Hematopoietic multipotent progenitor cell treated with erythropoietin and hydrocortisone succinate and interleukin-3 and kit ligand, for 6 days (in vitro differentiated cells): ENCODE results near the gene ROBO4.

Experiments used
- DNase-seq: peaks from one replicate; pipeline ENCODE4 v3.0.0-alpha.2; 2015

The ROBO4 gene

DNA sequence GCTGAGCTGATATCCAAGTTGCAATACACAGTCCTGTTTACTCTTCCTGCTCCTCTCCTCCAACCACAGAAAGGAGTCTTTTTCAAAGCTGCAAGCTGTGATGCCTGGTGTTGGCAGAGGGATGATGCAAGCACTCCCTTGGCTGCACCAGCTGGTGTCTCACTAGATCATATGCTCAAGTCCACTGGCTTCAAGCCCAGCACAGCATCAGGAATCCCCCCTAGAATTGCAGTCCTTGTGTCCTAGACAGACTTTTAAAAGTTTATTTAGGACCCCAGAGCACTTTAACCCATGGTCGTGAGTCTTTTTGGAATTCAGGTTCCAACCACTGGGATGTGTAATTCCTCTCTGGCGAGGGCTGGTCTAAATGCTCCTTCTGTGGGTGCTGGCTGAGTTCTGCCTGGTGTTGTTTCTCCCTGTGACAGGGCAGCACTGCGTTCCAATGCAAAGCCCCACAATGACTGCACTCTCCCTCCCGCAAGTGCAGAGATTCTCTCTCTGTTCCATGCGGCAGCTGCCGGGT, 19.5 kb upstream of the ROBO4 start:
- DNase-seq: no peak

DNA sequence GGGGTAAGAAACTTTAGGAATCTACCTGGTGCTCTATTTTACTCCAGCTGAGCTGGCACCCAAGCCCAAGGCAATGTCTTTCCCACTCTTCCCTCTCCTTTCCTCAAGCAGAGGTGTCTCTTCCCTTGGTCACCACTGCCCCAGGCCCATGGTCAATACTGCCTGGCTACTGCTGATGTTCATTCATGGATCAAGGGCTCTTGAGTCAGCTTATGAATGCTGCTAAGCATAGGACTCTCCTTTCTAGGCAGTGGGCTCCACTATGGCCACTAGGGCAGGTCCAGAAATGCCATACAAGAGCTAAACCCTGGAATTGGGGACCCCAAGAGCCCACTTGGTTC, 18.7 kb upstream of the ROBO4 start:
- no peak for DNase-seq

DNA sequence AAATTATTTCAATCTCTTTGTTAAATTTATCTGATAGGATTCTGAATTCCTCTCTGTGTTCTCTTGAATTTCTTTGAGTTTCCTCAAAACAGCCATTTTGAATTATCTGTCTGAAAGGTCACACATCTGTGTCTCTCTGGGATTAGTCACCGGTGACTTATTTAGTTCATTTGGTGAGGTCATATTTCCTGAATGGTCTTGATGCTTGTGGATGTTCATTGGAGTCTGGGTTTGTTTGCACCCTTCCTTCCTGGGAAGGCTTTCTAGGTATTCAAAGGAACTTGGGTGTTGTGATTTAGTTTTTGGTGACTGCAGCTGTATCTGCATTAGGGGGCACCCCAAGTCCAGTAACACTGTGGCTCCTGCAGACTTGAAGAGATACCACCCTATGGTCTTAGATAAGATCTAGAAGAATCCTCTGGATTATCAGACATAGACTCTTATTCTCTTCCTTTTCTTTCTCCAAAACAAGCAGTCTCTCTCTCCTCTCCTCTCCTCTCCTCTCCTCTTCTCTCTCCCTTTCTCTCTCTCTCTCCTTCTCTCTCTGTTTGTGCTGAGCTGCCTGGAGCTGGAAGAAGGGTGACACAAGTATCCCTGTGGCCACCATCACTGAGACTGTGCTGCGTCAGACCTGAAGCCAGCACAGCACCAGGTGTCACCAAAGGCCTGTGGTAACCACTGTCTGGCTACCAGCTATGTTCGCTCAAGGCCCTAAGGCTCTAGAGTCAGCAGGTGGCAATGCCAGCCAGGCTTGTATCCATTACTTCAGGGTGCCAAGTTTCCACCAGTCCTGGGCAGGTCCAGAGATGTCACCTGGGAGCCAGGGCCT, 18.1 kb upstream of the ROBO4 start:
- DNase-seq: no peak

DNA sequence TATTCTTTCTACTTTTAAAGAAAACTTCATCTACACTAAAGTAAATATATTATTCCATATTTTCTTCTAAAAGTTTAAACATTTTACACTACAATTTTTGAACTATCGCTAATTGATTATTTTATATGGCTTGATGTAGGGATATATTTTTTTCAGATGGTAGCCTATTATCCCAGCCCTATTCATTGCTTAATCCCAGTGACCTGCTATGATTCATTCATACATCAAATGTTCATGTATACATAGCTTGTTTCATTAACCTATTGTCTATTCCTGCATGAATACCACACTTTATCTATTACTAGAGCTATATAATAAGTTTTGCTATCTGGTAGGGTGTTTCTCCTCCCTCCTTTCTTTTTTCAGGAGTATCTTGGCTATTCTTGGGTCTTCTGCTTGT, 5.0 kb upstream of the ROBO4 start:
- no peak for DNase-seq

DNA sequence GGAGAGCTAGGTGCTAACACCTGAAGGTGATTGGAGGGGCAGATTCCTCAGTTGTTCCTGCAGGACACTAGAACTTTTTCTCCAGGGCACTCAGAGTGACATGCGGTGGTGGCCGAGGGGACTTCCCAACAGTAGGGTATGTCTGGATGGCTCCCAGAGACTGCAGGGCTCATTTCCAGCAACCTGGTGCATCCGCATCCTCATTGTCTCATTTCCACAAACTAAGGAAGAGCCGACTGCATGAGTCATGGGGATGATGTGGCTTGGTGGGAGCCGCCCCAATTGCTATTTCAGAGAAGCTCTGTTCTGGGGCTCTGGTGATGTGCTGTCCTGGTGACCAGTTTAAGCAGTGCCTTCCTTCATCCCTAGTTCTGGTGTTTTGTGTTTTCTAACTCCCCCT, 2.8 kb upstream of the ROBO4 start:
- DNase-seq: no peak

DNA sequence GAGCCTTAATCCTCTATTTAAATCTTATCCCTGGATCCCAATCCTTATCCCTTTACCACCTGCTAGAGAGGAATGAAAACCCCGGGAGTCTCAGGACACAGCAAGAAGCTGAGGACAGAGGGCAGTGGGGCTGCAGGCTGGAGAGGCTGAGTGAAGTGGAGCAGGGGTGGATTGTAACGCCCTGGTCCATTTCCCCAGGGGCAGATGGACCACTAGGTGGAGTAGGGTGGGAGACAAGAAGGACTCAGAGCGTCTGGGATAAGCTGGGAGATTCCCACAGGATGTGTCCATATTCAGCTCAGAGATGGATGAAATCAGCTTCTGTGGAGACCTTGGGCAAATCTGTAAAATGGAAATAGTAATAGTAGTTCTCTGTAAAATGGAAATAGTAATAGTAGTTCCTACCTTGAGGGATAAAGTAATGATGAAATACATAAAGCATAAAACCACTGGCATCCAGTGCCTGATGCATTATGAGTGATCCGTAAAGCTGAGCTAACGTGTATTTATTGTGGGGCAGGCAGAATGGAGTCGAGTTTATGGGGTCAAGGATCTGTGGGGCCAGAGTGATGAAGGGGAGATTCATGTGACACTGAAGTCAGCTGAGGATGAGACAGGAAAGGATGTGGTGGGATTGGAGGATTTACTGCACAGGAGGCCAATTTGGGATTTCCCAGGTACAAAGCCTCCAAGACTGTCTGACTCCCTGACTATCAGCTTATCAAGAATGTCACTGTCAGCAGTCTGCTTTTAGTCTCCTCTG, 1.9 kb upstream of the ROBO4 start:
- DNase-seq: no peak

DNA sequence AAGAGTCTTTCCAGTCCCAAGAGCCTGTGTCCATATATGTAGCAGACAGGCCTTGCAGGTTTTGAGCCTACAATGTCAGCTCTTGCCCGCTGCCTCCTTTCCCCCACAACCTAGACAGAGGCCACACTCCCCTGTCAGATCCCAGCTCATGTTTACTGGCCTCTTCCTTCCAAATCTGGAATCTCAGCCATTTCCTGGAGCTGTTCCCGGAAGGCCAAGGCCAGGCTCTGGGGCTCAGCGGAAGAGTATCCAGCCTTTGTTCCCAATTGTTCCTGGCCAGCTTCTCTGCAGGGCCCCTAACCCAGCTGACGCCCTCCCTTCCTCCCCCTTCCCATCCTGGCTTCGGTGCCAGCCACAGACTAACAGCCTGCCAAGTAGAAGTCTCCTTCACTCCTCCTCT, 1.0 kb upstream of the ROBO4 start:
- no peak for DNase-seq

DNA sequence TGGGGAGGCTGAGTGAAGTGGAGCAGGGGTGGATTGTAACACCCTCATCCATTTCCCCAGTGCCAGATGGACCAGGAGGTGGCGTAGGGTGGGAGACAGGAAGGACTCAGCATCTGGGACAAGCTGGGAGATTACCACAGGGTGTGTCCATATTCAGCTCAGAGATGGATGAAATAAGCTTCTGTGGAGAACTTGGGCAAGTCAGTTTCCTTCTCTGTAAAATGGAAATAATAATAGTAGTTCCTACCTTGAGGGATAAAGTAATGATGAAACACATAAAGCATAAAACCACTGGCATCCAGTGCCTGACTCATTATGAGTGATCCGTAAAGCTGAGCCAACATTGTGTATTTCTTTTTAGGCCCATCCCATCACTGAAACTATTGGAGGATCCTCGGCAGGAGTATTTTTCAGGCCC, 607 bp upstream of the ROBO4 start:
- DNase-seq: no peak

DNA sequence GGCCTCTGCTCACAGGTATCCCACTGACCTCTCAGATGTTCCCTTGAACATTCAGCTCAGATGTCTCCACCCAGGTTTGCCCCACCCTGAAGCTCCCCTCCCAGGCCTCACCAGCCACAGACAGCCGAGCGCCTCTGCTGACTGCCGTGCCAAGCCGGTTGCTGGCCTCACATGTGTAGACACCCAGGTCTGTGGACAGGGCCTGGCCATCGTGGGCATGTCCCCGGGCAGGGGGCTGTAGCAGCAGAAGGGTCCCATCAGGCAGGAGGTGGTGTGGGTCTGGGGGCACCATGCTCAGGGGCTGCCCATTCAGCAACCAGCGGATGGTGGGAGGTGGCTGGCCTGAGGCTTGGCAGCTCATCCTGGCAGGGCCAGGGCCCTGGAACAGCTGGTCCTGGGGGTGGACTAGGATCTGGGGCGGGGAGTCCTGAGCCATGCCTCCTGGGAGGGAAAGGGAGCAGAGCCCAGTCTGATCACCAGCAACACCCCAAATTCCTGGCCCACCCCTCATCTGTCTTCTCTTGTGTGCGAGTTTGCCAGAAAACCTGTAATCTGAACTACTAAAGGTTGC, 759 bp downstream of the ROBO4 start:
- no peak for DNase-seq

DNA sequence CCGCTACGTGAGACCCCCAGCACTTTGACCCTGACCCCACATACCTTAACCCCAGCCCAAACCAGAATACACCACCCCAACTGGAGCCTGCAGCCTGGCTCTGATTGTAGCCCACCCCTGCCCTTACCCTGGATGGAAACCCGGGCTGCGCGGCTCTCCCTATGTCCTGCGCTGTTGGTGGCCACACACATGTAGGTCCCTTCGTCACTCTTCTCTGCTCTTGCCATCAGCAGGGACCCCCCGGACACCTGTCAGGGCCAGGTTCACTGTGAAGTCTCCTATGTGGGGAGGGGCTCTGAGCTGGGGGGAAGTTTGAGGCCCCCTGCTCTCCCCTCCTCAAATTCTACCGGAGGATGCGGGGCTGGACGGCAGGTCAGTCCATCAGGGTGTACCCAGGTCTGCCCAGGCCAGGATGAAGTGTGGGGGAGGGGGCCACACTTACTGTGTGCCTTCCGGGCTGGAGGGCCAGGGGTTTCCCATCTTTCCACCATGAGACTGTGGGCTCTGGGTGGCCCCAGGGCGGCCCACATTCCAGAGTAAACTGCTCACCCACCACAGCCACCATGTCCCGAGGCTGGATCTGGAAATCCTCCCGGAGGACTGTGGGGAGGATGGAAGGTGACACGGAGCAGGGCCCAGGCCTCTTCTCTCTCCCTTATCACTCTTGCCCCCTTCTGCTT, 1.5 kb downstream of the ROBO4 start:
- no peak for DNase-seq

DNA sequence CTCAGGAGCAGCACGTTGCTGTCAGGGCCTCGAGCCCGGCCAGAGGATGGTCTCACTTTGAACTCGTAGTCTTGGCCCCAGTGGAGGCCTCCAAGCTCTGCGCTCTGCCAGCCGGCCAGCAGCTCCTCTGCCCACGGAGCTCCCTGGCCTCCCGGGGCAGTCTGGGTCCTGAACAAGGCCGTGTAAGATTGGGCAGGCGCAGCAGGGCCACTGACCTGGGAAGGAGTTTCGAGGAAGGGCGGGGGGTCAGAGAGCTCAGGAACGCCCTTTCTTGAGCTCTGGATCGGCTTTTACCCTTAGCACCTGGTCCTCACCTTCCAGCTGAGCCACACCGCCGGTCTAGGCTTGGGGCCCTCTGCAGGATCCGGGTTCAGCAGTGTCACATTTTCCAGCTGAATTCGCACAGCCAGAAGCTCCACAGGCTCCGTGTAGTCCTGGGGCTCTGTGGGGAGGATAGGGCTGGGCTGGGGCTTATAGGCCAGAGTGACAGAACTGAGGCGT, 2.1 kb downstream of the ROBO4 start:
- DNase-seq: no peak

DNA sequence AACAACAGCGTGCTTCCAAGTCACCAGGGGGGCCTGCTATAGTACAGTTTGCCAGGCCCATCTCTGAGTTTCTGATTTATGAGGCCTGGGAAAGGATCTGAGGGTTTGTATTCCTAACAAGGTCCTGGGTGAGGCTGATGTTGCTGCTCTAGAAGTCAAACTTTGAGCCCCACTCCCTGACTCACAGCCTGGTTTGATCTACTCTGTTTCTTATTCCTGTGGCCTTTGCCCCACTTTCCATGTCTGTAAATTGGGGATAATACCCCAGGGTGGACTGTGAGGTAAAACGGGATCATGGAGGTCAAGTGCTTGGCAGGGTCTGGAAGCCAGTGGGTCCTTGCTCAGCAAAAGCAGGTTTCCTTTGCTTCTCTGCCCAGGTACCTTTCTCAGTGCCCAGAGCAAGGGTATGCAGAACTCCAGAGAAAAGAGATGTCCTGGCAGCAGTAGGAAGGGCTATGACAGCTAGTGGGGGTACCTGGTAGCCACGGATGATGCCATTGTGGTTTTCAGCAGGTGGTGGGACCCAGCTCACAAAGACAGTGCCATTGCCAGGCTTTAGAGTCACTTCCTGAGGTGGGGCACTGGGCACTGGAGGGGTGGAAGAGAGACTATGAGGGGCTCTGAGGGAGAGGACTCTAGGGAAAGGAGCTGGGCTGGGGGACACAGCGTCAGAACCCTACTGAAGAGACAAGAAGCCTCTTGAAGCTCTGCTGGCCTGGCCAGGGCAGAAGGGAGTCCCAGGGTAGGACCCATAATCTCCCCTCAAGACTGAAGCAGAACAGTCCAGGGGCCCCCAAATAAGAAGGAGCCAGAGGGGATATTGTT, 2.8 kb downstream of the ROBO4 start:
- DNase-seq: no peak

DNA sequence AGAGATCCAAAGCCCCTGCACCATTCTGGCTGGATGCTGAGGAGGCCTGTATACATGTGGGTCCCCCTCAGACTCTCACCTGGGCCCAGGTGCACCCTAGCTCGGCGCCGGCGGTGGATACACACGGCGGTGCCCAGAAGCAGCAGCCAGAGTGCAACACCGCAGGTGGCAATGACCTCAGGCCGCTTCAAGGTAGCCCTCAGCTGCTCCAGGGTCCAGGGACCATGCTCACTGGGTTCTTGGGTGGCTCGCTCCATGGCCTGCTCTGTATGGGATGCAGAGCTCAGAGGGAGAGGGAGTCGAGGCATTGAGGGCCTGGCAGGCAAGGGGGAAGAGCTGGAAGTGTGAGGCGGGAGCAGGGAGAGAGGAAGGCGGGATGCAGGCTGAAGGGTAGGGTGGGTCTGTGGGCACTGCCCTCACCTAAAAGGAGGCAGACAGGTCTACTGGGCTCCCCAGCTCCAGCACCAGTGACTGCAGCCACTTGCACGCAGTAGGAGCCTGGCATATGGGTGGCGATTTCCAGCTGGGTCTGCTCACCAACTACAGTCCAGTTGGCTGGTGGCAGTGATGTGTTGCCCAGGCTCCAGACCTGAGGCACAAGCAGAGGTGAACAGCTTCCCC, 3.8 kb downstream of the ROBO4 start:
- DNase-seq: no peak

DNA sequence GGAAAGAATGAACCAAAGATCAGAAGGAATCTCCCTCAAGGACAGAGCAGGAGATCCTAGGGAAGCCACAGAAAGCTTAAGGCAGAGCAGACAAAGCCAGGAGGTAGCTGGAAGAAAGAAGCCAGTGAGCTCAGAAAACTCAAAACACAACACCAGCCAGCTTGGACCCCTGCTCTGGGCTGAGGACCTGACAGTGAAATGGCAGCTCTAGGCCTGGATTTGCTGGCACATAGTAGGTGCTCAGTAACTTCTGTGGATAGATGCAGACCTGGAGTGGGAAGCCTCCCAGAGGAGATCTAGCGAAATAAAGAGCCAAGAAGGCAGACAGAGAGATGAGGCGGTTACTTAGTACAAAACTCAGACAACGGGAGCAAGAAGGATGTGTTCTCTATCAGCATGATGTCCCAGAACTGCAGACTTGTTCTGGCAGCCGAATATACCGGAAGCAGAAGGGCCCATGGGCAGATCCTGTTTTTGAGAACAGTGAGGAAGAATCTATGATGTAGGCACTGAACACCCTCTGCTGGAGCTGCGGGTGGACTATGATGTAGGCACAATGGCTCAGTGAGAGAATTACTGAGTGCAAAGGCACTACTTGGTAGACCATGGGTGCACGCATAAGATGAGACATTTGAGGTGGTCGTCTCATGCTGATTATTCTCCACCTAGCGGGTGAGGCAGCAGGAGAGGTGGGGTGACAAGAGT, 4.8 kb downstream of the ROBO4 start:
- DNase-seq: peak; percentile 27

DNA sequence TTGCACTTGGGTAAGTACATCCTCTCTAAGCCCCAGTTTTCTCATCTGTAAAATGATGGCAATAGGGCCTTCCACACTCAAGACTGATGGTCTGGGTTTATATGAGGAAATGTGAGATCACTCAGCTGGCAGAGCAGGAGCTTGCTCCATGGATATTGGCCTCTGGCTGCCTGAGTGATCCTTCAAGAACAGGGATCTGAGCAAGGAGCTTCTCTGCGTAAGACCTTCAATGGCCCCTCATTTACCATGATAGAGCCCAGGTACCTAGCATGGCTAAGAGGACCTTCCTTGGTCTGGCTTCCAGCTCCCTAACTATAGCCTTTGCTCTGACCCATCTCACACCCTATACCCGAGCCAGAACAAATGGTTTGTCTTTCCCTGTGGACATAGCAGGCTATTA, 5.5 kb downstream of the ROBO4 start:
- DNase-seq: no peak

DNA sequence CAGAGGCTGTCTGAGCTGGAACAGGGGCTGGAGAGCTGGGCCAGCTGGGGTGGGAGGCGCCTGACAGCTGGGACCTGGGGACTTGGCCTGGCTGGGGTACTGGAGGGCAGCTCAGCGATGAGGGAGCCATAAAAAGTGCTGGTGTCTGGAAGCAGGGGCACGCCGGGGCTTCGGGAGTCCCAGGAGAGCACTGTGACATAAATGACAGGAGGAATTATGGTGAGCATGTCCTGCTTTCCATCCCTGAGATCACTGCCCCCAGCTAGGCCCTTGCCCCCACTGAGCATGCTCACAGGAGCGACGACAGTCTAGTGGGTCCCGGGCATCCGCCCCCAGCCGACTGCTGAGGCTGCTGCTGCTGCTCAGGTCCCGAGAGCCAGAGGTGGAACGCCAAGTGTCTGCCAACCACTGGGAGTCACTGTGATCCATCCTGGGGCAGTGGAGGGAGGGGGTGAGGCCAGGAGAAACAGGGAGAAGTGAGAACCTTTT, 6.2 kb downstream of the ROBO4 start:
- no peak for DNase-seq

DNA sequence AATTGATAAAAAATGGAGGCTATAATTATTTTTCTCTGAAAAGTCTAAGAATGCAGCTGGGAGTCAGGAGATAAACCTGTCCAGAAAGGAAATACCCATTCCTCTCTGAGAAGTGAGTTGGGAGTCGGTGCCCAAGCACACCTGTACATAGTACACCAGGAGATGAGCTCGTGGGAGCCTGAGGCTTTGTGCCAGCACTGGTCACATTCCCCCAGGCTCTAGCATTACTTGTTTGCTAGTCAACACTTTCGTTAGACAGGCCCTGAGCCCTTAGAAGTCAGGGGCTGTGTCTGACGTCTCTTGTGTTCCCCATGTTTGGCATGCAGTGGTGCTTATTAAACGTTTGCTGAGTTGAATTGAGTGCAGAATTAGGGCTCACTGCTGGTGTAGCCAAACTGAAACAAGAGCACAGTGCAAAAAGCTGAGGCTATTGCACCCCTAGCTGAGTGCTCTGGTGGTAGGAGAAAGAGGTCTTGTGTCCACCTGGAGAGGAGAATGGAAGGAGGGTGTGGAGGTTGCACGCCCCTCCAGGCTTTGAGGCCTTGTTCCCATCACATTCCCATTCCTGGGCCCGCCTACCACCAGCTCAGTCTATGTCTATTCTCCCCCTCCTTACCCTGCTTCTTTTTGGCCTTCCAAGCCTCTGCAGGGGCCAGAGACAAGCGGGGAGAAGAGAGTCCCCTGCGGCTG, 6.8 kb downstream of the ROBO4 start:
- DNase-seq: no peak

DNA sequence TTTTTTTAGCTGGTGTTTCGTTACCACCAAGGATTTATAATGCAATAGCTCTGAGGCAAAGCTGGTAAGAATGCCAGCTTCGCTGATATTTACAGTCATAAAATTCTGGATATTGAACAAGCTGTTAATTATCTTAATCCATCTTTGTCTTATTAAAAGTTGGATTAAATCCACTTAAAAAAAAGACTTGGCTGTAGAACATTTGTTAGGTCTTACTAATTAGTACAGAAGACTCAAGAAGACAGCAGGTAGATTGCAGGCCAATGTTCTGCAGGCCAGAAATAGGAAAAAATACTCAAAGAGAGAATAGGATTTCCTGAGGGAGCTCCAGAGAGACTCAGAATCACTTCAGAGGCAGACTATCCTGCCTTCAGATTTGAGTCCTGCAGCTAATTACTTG, 7.5 kb downstream of the ROBO4 start:
- DNase-seq: no peak

DNA sequence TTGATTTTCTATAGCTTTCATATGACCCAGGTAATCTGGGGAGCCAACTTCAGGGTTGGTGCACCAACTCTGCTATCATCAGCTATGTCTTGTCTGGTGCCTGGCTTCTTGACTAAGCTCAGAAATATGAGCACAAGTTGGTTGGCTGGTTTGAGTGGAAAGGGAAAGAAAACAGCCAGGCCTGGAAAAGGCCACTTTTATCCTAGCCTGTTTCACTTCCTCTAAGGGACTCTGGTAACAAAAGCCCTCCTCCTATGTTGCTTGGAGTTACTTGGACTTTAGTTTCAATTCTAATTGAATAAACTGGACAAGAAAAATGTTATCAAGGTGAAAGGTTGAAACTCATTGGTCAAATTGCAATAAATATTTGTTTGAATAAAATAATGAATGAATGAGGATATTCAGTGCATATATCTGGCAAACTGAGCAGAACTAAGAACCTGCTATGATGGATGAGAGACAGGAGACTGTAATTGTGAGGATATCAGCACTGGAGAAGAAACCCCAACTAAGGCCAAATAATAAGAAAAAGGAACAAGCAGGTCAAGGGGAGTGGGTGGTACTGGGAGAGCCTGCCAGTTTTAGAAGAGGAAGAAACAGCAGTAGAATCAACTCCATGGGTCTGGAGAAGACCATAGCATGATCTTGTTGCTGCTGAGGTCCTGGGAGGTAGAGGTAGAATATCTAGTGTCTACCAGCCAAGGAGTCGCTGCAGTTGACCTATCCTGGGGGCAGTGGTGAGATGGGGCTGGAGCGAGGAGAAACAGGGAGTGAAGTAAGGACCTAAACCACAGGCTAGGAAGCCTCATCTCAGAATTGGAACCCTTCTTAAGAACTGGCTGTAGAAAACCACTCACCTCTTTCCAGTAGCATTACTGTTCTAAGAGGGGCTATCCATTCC, 8.2 kb downstream of the ROBO4 start:
- DNase-seq: no peak
